HEK293T (cell line): Measurements from ENCODE around the gene KDELR1.

Experiments
- CTCF ChIA-PET: fragments of 350-600 bp; formaldehyde crosslinking; extraction: SDS; loops from one replicate; lab custom pipeline; 2021; ENCODE audit warnings: antibody characterized with exemption, inconsistent platforms; lab: Yijun Ruan, JAX
- POLR2A ChIA-PET: fragments of 350-600 bp; formaldehyde crosslinking; extraction: SDS; loops from one replicate; lab custom pipeline; 2020; ENCODE audit warnings: antibody characterized with exemption, inconsistent platforms; lab: Yijun Ruan, JAX
- DNase-seq: peaks from one replicate; pipeline ENCODE4 v3.0.0; 2012; ENCODE audit warnings: mixed read lengths; ENCODE audit errors: extremely low spot score
- ARNT ChIP-seq: fragments of 450-650 bp; IDR thresholded peaks from 2 replicates; pipeline ENCODE4 v1.6.1; 2017; ENCODE audit warnings: mild to moderate bottlenecking
- BHLHE40 ChIP-seq: fragments of 450-650 bp; IDR thresholded peaks from 2 replicates; pipeline ENCODE4 v1.6.1; 2016; ENCODE audit warnings: mild to moderate bottlenecking, moderate library complexity, borderline replicate concordance
- CTBP1 ChIP-seq: fragments of 450-650 bp; IDR thresholded peaks from 2 replicates; pipeline ENCODE4 v1.6.1; 2016; ENCODE audit warnings: borderline replicate concordance
- ELF4 ChIP-seq: fragments of 450-650 bp; IDR thresholded peaks from 2 replicates; pipeline ENCODE4 v1.6.1; 2017; ENCODE audit warnings: antibody characterized with exemption
- FOXA1 ChIP-seq: fragments of 450-650 bp; IDR thresholded peaks from 2 replicates; pipeline ENCODE4 v1.6.1; 2016; ENCODE audit warnings: mild to moderate bottlenecking
- FOXK2 ChIP-seq: fragments of 450-650 bp; IDR thresholded peaks from 2 replicates; pipeline ENCODE4 v1.6.1; 2016; ENCODE audit warnings: mild to moderate bottlenecking
- FOXM1 ChIP-seq: fragments of 450-650 bp; IDR thresholded peaks from 2 replicates; pipeline ENCODE4 v1.6.1; 2017; ENCODE audit warnings: mild to moderate bottlenecking, borderline replicate concordance
- HDGF ChIP-seq: fragments of 450-650 bp; IDR thresholded peaks from 2 replicates; pipeline ENCODE4 v1.6.1; 2017; ENCODE audit warnings: antibody characterized with exemption, borderline replicate concordance
- L3MBTL2 ChIP-seq: fragments of 450-650 bp; conservative IDR thresholded peaks from 2 replicates; pipeline ENCODE4 v1.6.1; 2016; ENCODE audit warnings: mild to moderate bottlenecking
- LEF1 ChIP-seq: fragments of 450-650 bp; IDR thresholded peaks from 2 replicates; pipeline ENCODE4 v1.6.1; 2017; ENCODE audit warnings: mild to moderate bottlenecking, borderline replicate concordance
- NFRKB ChIP-seq: fragments of 450-650 bp; IDR thresholded peaks from 2 replicates; pipeline ENCODE4 v1.6.1; 2016; ENCODE audit warnings: mild to moderate bottlenecking, moderate library complexity
- PKNOX1 ChIP-seq: fragments of 450-650 bp; IDR thresholded peaks from 2 replicates; pipeline ENCODE4 v1.6.1; 2016
- SP1 ChIP-seq: fragments of 450-650 bp; IDR thresholded peaks from 2 replicates; pipeline ENCODE4 v1.6.1; 2017
- SUZ12 ChIP-seq: fragments of 450-650 bp; IDR thresholded peaks from 2 replicates; pipeline ENCODE4 v1.6.1; 2016; ENCODE audit warnings: mild to moderate bottlenecking
- TARDBP ChIP-seq: fragments of 450-650 bp; IDR thresholded peaks from 2 replicates; pipeline ENCODE4 v1.6.1; 2016
- ZNF384 ChIP-seq: fragments of 450-650 bp; IDR thresholded peaks from 2 replicates; pipeline ENCODE4 v1.6.1; 2016

The KDELR1 gene

GRCh38 chr19:48400018-48400742 is 8.8 kb upstream of the KDELR1 start:
- ChIA-PET POLR2A (interaction anchor here (0.6 to 2.6 kb wide), 15 partner anchors 9 to 184 kb away, joined by 3 to 31 read pairs (median 5); partner anchors contain the start of genes GRWD1, KDELR1, SYNGR4 and TMEM143), CTCF (interaction anchor here (1.4 kb wide), 1 partner anchor 9 kb away, joined by 10 read pairs; the partner anchor contains the start of gene KDELR1)
- peak; percentile 81 for DNase-seq
- TF ChIP-seq PKNOX1 (no peak), L3MBTL2 (peak; percentile 72), FOXK2 (no peak)

GRCh38 chr19:48398375-48399235 is 7.3 kb upstream of the KDELR1 start:
- POLR2A ChIA-PET, result interaction anchor here (2.6 kb wide), 1 partner anchor 8 kb away, joined by 31 read pairs; the partner anchor contains the start of gene KDELR1

GRCh38 chr19:48398102-48398374 is 6.7 kb upstream of the KDELR1 start:
- TF ChIP-seq ZNF384 (no peak), CTBP1 (no peak), SUZ12 (no peak), PKNOX1 (no peak), BHLHE40 (no peak), LEF1 (no peak), TARDBP (no peak), NFRKB (no peak)
- DNase-seq, result no peak
- ChIA-PET POLR2A (no interaction called here), CTCF (no interaction called here)

More at GRCh38 chr19:48398375-48399235, 7.3 kb upstream of the KDELR1 start:
- DNase-seq, result peak; percentile 73
- CTCF ChIA-PET, result no interaction called here
- no peak for TF ChIP-seq SP1
- TF ChIP-seq CTBP1, result no peak
- no peak for TF ChIP-seq L3MBTL2
- TF ChIP-seq ZNF384, result no peak
- TF ChIP-seq FOXA1, result no peak
- TF ChIP-seq FOXM1, result no peak
- no peak for TF ChIP-seq SUZ12
- no peak for TF ChIP-seq HDGF
- no peak for TF ChIP-seq NFRKB
- TF ChIP-seq ARNT, result no peak
- no peak for TF ChIP-seq FOXK2
- no peak for TF ChIP-seq TARDBP
- no peak for TF ChIP-seq ELF4
- no peak for TF ChIP-seq PKNOX1
- no peak for TF ChIP-seq BHLHE40
- TF ChIP-seq LEF1, result no peak

- TF ChIP-seq SUZ12, result no peak
- no peak for TF ChIP-seq LEF1
- no peak for TF ChIP-seq HDGF
- TF ChIP-seq FOXA1, result no peak
- no peak for TF ChIP-seq L3MBTL2
- TF ChIP-seq BHLHE40, result no peak
- no peak for TF ChIP-seq ELF4
- no peak for TF ChIP-seq FOXM1
- ChIA-PET POLR2A (no interaction called here), CTCF (no interaction called here)
- no peak for DNase-seq
Measured at GRCh38 chr19:48397263-48398101, 6.1 kb upstream of the KDELR1 start.

- TF ChIP-seq PKNOX1 (no peak), FOXA1 (no peak), NFRKB (no peak), FOXK2 (no peak), TARDBP (no peak), L3MBTL2 (no peak), CTBP1 (no peak), SP1 (no peak), LEF1 (no peak)
- DNase-seq, result no peak
- POLR2A ChIA-PET, result no interaction called here
- CTCF ChIA-PET, result no interaction called here
Measured at GRCh38 chr19:48396824-48397176, 5.4 kb upstream of the KDELR1 start.
